ENCODE data around the gene GOLGA8Q. TPM values are rescaled to one million over a fixed set of nuclear protein-coding genes. Genes with fewer than 3 reads are reported as not detected.
"Not testable (repeated sequence)": the region's sequence is repeated elsewhere in the genome, so short reads cannot be mapped to it uniquely, and the experiment has no call there.

GOLGA8Q gene, protein sequence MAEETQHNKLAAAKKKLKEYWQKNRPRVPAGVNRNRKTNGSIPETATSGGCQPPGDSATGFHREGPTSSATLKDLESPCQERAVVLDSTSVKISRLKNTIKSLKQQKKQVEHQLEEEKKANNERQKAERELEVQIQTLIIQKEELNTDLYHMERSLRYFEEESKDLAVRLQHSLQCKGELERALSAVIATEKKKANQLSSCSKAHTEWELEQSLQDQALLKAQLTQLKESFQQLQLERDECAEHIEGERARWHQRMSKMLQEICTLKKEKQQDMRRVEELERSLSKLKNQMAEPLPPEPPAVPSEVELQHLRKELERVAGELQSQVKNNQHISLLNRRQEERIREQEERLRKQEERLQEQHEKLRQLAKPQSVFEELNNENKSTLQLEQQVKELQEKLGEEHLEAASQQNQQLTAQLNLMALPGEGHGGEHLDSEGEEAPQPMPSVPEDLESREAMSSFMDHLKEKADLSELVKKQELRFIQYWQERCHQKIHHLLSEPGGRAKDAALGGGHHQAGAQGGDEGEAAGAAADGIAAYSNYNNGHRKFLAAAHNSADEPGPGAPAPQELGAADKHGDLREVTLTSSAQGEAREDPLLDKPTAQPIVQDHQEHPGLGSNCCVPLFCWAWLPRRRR
- total RNA-seq, result under 1 TPM in 3 of 4 donors, not detected in 1; 0.41 to 0.97 (median 0.42) TPM

DNA sequence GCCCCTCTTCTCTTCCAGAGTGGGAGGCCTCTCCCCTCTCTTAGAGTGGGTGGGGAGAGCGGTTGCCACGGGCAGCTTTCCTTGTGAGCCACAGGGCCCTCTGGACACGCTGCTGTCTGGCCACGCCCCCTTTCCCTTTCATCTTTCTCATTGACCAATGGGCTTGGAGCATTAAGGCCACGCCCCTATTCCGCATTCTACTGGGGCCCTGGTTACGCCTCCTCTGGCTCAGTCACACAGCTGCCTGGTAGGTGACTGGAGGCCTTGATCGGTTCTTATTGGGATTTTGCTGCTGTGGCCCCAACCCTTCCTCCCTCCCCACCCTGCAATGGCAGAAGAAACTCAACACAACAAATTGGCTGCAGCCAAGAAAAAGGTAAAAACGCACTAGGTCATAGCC, at the start of gene GOLGA8Q:
GOLGA8Q (plus strand) TSS at position 301 of the 400 bp plus-strand sequence; CDS start at position 329, 28 bp downstream.
- in situ Hi-C loops (cut with MboI; ENCODE audit: low sequenced_read_pairs in 4 of 4); ATAC-seq: not testable (repeated sequence)

DNA sequence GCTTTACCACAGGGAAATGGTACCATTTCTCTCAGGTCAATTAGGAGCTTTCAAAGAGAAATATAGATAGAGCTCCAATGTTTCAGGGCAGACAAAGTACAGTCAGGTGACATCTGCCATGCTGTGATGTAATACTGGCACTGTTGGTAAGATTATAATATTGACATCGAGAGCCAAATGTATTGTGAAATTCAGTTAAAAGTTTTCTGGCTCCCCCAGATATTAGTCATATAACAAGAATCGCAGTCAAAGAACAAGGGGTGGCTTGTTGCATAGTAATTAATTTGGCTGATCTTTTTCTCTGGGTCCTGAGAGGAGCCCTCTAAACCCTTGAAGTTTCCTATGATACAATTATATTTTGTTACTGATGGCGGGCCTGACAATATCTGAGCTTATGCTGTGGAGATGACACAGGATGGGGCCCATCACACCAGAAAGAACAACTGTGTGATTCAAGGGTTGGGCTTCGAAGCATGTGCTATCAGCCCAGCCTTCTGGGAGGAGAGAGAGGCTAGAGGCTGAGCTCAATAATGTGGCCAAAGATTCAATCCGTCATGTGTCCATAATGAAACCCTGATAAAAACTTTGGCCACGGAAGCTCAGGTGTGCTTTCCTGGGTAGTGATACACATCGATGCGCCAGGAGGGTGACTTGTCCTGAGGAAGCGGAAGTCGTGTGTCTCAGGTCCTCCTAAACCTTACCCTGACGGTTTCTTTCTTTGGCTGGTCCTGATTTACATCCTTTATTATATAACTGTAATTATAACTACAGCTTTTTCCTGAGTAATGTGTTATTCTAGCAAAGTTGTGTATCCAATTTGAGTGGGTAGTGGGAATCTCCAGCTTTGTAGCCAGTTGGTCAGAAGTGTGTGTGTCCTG, 48.7 kb upstream of the GOLGA8Q start:
- DNase-seq; H3K27me3 ChIP-seq; H3K4me3 ChIP-seq; H3K4me1 ChIP-seq; H3K36me3 ChIP-seq; intact Hi-C loops (cut with DNase I; ENCODE audit: low total_unique reads); H3K27ac ChIP-seq; in situ Hi-C loops (cut with MboI; ENCODE audit: low sequenced_read_pairs in 4 of 4); H3K9me3 ChIP-seq: not testable (repeated sequence)
- ATAC-seq, result peak in 1 of 2 donors; percentile 51

More for the DNA sequence above, at the start of gene GOLGA8Q:
- DNase-seq; H3K27me3 ChIP-seq; H3K4me3 ChIP-seq; intact Hi-C loops (cut with DNase I; ENCODE audit: low total_unique reads); H3K27ac ChIP-seq; H3K36me3 ChIP-seq; H3K9me3 ChIP-seq; H3K4me1 ChIP-seq: not testable (repeated sequence)

DNA sequence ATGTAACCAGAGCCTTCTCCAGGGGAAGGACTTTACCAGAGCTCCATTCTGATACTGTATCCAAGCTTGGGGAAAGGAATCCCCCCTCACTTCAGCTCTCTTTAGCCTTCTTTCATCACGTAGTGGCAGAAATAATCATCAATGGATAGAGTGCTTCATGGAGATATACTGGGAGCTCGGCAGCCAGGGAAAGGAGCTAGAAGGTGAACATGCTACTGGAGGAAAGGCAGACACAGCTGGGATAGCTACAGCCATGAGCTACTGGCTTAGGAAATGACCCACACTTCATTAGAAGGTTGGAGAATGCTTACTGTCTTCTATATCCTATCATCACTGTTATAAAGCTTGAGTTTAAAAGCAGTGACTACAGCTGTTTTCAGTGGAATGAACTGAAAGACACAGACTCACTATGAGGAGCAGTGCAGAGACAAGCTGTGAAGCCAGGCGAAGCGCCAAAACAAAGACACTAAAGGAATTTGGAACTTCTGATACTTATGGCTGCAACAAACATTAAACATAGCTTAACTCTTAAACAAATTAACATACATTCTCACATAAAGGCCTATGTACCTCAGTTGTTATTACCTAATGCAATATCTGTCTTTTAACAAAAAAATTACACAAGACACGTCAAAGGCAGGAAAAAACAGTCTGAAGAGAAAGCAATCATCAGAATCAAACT, 47.5 kb upstream of the GOLGA8Q start:
- in situ Hi-C loops (cut with MboI; ENCODE audit: low sequenced_read_pairs in 4 of 4); H3K27me3 ChIP-seq; H3K27ac ChIP-seq; H3K36me3 ChIP-seq; H3K4me1 ChIP-seq; H3K9me3 ChIP-seq; H3K4me3 ChIP-seq; DNase-seq; ATAC-seq; intact Hi-C loops (cut with DNase I; ENCODE audit: low total_unique reads): not testable (repeated sequence)

DNA sequence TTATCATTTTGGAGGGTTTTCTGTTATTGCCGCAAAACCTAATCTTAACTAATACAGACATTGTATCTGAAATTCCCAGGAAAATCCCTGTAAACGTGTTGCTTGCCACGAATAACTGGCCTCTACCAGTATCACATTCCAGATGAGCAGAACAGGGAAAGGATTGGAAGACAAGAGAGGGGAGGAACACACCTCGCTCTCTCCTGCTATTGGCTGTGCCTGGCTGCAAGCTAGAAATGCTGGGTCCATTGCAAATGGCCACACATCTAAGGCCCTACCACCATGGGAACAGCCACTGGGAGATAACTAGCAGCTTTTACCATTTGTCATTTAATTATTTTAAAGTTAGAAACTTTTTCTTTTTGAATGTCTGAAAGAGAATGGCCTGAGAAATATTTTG, 37.3 kb upstream of the GOLGA8Q start:
- H3K27me3 ChIP-seq; DNase-seq; intact Hi-C loops (cut with DNase I; ENCODE audit: low total_unique reads); ATAC-seq; H3K4me1 ChIP-seq; H3K9me3 ChIP-seq; H3K36me3 ChIP-seq; H3K27ac ChIP-seq; H3K4me3 ChIP-seq; in situ Hi-C loops (cut with MboI; ENCODE audit: low sequenced_read_pairs in 4 of 4): not testable (repeated sequence)

DNA sequence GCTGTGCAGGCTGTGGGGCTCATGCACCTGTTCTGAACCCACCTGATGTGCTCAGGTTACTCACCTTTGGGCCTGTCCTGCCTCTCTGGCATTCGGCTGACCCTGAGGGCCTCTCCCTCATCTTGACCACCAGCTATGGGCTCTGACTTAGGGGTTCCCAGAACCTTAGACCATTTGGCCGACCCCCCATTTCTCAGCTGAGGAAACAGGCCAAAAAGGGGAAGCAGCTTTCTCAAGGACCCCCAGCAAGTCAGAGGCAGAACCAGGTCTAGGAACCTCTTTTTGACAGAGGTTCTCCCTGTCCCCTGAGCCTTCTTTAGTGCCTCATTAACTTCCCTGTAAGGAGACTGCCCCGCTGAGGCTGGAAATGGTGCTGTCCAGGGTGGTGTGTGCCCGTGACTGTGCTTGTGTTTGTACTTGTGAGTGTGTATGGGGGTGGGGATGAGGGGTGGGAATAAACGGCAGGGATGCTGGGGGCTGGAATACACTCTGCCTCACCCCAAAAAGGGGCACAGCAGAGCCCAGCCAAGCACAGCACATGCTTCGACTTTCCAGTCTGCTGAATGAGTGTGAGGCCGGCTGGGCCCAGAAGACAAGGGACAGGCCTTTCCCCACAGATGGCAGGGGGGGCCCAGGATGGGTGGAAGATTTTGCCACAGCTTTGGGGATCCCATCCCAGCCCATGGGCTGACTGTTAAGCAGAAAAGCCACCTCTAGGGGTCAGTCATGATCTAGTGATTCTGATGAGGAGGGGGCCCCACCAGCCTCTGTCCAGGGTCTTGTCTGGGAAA, 28.2 kb upstream of the GOLGA8Q start:
- in situ Hi-C loops (cut with MboI; ENCODE audit: low sequenced_read_pairs in 4 of 4), result not testable (repeated sequence)

DNA sequence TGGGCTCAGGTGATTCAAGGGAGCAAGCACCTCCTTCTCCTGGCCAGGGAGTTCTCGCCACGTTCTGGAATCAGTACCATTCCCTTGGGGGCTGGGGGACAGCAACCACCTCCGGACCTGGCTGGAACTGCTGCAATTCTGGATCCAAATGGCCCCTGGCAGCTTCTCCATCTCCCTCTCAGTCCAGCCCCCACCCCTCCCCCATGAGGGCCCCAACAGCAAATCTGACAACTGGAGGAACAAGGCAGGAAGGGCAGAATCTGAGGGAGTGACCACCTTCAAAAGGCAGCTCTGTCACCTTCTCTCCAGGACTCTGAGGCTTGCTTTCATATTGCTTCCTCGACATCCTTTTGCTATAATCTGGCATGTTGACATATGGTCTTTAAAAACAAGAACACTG, 25.9 kb upstream of the GOLGA8Q start:
- in situ Hi-C loops (cut with MboI; ENCODE audit: low sequenced_read_pairs in 4 of 4); ATAC-seq; H3K27me3 ChIP-seq; DNase-seq; H3K4me3 ChIP-seq; H3K27ac ChIP-seq; H3K9me3 ChIP-seq; intact Hi-C loops (cut with DNase I; ENCODE audit: low total_unique reads); H3K36me3 ChIP-seq; H3K4me1 ChIP-seq: not testable (repeated sequence)

More for the DNA sequence above, 28.2 kb upstream of the GOLGA8Q start:
- H3K27me3 ChIP-seq; H3K36me3 ChIP-seq; H3K4me3 ChIP-seq; ATAC-seq; H3K27ac ChIP-seq; H3K9me3 ChIP-seq; DNase-seq; intact Hi-C loops (cut with DNase I; ENCODE audit: low total_unique reads); H3K4me1 ChIP-seq: not testable (repeated sequence)

DNA sequence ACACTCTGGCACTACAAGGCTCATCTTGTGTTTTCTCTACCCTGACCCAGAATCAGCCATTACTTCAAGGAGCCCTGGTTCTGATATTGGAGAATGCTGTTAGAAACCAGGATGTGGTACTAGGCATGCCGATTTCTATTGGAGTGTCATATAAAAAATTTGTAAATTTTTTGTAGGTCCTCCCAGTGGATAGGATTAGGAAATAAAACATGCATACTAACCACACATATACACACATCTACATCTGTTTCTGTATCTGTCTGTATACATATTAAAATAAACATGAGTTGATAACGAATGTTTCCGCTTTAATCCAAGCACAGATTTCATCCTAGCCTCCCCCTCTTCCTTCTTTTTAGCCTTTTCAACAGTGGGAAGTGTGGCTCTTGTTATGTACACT, 22.8 kb upstream of the GOLGA8Q start:
- H3K27me3 ChIP-seq; in situ Hi-C loops (cut with MboI; ENCODE audit: low sequenced_read_pairs in 4 of 4); H3K4me1 ChIP-seq; intact Hi-C loops (cut with DNase I; ENCODE audit: low total_unique reads); H3K9me3 ChIP-seq; H3K27ac ChIP-seq; H3K4me3 ChIP-seq; H3K36me3 ChIP-seq; ATAC-seq; DNase-seq: not testable (repeated sequence)

Measured in gastrocnemius medialis (tissue), 4 donors.